HG03575 (cell line): ENCODE results near the gene ZNF90.
"Not testable (repeated sequence)": the region's sequence is repeated elsewhere in the genome, so short reads cannot be mapped to it uniquely, and the experiment has no call there.

Experiments used
- ATAC-seq: cut with Tn5 transposase; IDR thresholded peaks from one replicate; pipeline ENCODE4 v1.9.1; 2021; ENCODE audit not compliant: unreplicated experiment, insufficient number of reproducible peaks, low FRiP score; ENCODE audit errors: extremely low read depth

Gene ZNF90

DNA sequence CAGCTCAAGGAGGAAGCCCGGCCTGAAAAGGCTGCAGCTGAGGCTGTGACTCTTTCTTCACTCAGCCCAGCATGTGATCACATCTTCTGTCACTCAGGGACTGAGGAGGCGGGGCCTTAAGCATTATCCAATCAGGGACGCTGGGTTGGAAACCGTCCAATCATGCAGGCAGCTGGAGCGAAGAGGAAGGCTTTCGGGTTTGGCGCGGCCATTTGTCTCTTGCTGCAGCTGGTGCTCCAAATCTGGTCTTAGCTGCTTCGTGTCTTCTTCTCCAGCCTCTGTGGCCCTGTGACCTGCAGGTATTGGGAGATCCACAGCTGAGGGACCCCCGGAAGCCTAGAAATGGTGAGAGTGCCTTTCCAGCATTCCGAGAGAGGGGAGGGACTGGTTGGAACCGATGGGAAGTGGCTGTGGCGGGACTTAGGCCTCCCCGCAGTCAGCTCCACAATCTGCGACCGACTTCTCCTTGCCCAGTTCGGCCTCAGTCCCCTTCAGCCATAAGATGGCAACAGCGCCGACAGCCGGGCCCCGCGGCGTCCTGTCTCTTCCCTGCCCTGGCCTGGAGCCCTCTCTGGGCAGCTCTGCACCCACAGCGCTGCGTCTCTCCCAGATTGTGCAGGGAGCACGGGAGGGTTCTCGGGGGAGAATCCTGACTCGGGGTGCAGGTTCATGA, at the start of gene ZNF90:
TSS of gene ZNF90 (plus strand) at position 210 of the 673 bp plus-strand sequence. CDS start at position 343, 133 bp downstream.
- peak; percentile 85 for ATAC-seq

GRCh38 chr19:20028611-20029010, 49.2 kb upstream of the ZNF90 start:
- no peak for ATAC-seq

DNA sequence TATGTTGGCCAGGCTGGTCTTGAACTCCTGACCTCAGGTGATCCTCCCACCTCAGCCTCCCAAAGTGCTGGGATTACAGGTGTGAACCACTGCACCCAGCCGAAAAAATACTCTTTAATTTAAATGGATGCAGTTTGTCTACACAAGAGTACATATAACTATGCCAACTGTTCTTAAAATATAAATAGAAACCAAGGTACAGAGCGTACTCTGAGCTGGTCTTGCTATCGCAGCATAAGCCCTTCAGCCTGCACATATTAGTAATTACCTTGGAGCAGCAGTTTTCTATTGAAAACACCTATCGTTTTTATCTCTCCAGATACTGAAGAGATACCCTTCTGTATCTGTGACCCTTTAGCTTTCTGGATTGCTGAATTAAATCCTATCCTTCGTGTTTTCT, 41.9 kb upstream of the ZNF90 start:
- no peak for ATAC-seq

GRCh38 chr19:20038358-20039202, 39.2 kb upstream of the ZNF90 start:
- ATAC-seq = no peak

DNA sequence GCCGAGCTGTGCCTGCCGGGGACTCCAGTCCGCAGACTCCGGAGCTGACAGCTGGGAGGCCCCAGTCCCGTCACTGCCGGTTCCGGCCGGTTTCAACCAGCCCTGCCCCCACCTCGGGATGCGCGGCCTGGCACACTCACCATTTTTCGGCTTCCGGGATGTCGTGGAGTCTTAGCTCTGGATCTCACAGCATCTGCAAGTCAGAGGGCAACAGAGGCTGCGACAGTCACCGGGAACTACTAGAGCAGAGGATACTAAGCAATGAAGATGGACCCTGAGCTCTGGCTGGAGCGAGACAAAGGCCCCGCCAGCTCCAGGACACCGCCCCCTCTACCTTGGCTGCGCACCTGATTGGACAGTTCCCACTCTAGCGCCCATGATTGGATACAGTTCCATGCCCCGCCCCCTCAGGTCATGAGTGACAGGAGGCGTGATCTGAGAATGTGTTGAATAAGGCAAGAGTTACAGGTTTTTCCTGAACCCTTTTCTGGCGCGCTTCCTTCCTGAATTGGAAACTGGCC, 38.5 kb upstream of the ZNF90 start, which contains the start of gene ZNF682:
TSS of gene ZNF682 (minus strand) at position 303 of the 521 bp plus-strand sequence. CDS start at position 143, 160 bp downstream.
- ATAC-seq = peak; percentile 57

DNA sequence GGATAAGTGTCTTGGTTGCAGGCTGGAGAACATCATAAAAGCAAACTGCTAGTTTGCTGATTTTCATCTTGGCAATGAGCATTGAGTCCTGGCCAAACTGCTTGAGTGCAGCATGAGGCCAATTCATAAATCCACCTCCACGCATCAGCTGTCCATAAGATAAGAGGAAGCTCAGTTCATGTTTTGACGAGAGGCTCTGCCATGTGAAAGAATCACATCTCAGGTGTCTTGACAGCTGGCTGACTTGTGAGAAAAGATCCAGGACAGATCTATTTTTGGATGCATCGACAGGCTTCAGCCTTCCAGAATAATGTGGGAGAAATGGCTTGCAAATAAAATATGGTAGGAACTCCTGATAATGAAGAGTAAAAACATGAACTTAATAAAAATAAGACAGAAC, 33.1 kb upstream of the ZNF90 start:
- ATAC-seq = no peak

GRCh38 chr19:20045742-20046141, 32.1 kb upstream of the ZNF90 start:
- not testable (repeated sequence) for ATAC-seq

GRCh38 chr19:20051841-20052768, 25.7 kb upstream of the ZNF90 start:
- peak; percentile 66 for ATAC-seq

DNA sequence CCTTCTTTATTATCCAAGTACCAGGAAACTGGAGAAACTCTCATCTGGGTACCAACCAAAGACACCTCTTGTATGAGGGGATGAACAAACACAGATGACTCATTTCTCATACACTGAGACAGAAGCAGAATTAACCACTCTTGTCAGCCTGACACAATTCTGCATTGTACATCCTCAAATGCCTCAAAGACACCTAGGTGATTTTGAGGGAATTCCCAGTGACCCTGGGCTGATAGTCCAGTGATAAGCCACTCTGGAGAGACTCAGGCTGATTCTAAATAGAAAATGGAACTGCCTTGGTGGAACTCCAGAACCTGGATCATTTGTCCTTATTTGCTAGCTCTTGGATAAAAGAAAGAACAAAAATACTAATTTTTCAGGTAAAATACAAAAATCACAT, 19.1 kb upstream of the ZNF90 start:
- ATAC-seq = not testable (repeated sequence)

DNA sequence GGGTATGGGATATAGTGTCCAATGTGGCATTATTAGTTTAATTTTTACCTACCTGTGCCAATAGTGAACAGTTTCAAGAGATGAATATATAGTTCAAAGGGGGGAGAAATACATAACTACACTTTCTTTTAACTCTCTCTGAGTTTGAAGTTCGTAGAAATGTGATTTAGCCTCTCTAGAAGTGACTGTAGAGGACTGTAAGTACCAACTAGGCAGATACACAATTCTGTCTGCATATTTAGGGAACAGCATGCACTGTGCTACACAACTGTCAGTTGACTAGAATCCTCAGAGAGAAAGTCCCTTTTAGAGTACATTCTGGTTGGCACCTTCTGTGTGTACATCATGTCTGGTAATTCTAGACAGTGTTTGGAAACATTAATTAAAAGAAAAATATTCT, 17.5 kb upstream of the ZNF90 start:
- ATAC-seq = no peak

- no peak for ATAC-seq
Observed at GRCh38 chr19:20066861-20067260, 10.9 kb upstream of the ZNF90 start.

DNA sequence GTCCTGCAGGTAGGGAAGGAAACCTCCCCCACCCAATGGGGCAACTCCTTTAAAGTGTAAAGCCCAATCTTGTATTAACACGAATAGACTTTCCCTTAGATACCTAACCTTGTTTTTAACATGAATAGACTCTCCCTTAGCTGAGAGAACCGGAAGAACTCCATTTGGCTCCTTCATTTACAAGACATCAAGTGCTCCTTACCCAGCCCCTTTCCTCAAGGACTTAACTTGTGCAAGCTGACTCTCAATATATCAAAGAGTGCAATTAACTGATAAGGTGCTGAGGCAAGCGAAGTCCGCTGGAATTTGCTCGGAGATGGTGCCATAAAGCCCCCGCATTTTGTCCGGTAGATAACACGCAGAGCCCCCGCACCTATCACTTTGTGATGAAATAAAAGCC, 9.9 kb upstream of the ZNF90 start:
- ATAC-seq = no peak

- ATAC-seq = not testable (repeated sequence)
Observed at GRCh38 chr19:20068559-20068958, 9.2 kb upstream of the ZNF90 start.

GRCh38 chr19:20070691-20071090, 7.1 kb upstream of the ZNF90 start:
- ATAC-seq = no peak

DNA sequence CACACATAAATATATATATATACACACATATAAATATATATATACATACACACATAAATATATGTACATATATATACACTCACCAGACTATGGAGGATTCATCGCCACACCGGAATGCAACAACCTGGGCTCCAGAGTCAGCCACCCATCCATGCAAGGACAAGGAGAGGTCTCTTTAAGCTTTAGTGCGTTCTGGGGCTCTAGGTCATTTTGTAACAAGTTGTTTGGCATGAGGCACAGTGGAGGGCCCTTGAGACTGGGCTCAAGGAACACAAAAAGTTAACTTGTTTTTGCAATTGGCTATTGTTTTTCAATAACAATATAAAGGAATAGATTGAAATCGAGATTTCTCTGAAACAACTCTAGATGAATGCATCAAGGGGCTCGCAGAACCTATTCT, 4.9 kb upstream of the ZNF90 start:
- ATAC-seq = no peak

DNA sequence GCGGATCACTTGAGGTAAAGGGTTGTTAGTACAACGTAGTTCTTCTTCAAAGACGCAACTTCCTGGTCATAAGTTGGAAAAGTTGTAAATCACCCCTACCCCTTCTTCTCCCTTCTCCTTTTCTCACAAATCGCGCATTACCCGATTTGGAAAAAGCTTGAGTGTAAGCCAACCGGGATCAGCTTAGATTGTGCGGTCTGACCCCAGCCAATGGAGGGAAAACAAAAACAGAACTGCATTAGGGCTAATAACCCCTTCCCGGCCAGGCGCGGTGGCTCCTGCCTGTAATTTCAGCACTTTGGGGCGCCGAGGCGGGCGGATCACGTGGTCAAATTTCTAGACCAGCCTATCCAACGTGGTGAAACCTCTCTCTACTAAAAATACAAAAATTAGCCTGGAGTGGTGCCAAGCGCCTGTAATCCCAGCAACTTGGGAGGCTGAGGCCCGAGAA, 806 bp downstream of the ZNF90 start:
- ATAC-seq = no peak

GRCh38 chr19:20079476-20079875, 1.7 kb downstream of the ZNF90 start:
- no peak for ATAC-seq

DNA sequence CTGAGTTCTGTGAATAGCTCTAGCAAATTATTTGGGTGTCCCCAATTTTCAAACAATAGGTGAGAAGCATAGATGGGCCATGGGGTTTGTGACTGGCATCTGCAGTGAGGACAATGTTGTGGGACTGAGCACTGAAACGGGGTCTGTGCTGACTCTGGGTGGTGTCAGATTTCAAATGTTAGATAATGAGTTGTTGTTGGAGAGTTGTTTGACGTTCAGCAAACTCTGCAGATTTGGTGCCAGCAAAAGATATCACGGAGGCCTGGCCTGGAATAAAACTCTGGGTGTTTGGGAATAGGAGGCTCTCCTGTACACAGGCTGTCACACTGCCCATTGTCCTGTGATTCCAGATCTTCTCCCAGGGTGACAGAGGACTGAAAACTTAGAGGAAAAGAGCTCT, 2.9 kb downstream of the ZNF90 start:
- ATAC-seq = no peak
